HG03095 (cell line): ENCODE data around the gene POLR2J.
A peak's percentile ranks its signal among the peaks of the same experiment; 100 is the strongest.
"Not testable (repeated sequence)": the region's sequence is repeated elsewhere in the genome, so short reads cannot be mapped to it uniquely, and the experiment has no call there.

Experiments used
- ATAC-seq: cut with Tn5 transposase; IDR thresholded peaks from one replicate; pipeline ENCODE4 v1.9.1; 2021; ENCODE audit warnings: moderate library complexity; ENCODE audit not compliant: unreplicated experiment

POLR2J gene

DNA sequence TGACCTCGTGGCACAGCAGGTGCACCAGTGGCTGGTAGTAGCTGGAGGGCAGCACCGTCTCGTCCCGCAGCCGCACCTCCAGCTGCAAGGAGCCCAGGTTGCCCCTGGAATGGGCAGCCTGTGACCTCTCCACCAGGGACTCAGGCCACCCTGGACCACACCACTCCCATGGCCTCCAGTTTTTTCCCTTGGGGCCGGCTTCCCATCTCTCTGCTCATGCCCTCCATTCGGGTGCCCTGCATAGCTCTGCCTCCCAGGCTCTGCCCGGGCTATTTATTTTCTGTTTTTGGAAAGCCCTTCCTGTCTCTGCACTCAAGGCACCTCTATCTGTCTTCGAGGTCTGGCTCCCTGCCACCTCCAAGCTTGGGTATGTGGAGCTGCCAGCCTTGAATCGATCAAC is 18.1 kb upstream of the POLR2J start:
- ATAC-seq: not testable (repeated sequence)

DNA sequence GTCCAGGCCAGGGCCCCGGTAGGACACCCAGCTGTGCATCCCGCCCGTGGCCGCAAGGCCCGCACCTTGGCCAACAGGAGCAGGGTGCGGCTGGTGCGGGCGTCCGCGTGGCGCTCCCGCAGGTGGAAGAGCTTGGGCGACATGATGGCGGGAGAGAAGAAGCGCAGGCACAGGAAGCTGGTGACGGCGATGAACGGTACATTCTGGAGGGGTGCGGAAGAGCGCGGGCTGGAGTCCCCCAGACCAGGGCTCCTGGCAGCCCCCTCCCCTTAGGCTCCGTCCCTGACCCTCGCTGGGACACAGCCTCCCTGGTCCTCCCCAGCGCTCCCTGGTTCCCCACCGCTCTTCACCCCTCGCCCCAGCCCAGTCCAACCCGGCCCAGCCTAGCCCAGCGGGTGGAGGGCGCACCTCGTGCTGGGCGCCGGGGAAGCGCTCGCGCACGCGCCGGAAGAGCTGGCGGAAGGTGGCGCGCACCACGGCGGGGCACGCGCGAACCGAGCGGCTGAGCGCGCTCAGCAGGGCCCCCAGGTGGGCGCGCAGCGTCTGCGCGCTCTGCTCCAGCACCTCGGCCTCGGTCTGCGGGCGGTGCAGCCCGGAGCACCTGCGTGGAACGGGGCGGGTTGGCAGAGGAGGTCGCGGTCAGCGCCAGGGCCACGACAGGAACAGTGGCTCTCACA is 15.9 kb upstream of the POLR2J start:
- peak; percentile 70 for ATAC-seq

DNA sequence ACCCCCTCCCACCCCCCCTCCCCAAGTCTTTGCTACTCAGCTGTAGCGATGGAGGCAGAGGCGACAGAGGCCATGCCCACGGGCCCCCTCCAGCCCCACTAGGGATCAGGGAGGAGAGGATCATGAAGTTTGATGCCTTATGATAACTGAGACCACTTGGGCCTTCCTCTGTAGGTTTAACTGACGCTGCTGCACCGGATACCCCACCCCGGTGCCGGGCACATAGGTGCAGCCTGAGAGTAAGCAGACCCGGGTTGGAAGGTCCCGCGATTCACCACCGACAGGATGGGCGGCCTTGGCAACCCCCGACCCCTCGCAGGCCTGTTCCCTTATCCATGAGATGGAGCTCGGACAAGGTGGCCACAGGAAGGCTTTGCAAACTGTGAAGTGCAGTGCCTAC is 15.3 kb upstream of the POLR2J start:
- peak; percentile 2 for ATAC-seq

- ATAC-seq: peak; percentile 34
Observed at GRCh38 chr7:102493220-102493935, 14.7 kb upstream of the POLR2J start.

DNA sequence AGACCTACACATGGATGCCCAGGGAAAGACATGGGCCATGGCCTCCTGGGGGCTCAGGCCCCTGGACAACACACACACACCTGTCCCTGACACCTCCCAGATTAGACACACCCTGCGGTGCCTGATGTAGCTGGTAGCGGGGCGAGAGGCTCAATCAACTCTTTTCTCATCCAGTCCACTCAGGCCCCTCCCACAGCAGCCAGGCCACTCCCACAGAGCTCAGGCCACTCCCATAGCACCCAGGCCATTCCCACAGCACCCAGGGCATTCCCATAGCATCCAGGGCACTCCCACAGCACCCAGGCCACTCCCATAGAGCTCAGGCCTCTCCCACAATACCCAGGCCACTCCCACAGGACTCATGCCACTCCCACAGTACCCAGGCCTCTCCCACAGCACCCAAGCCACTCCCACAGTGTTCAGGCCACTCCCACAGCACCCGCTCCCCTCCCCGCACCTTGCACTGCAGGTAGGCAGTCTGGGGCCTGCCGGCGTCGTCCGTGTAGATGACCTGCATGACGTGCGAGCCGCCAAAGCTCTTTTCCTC is 11.9 kb upstream of the POLR2J start:
- ATAC-seq: peak; percentile 36

DNA sequence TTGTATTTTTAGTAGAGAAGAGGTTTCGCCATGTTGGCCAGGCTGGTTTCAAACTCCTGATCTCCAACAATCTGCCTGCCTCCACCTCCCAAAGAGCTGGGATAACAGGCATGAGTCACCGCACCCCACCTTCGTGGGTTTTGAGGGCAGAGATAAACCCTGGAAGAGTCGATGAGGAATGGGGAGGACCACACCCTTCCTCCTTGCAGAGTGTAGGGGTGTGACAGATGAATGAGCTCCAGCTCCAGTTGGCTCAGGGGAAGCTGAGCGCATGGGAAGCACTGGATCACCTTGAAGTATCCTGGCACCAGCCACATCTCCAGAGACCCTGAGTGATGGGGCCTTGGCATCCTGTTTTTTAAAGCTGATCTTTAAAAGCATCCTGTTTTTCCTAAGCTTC is 5.6 kb upstream of the POLR2J start:
- not testable (repeated sequence) for ATAC-seq

GRCh38 chr7:102481962-102482361 is 3.2 kb upstream of the POLR2J start:
- ATAC-seq: not testable (repeated sequence)

DNA sequence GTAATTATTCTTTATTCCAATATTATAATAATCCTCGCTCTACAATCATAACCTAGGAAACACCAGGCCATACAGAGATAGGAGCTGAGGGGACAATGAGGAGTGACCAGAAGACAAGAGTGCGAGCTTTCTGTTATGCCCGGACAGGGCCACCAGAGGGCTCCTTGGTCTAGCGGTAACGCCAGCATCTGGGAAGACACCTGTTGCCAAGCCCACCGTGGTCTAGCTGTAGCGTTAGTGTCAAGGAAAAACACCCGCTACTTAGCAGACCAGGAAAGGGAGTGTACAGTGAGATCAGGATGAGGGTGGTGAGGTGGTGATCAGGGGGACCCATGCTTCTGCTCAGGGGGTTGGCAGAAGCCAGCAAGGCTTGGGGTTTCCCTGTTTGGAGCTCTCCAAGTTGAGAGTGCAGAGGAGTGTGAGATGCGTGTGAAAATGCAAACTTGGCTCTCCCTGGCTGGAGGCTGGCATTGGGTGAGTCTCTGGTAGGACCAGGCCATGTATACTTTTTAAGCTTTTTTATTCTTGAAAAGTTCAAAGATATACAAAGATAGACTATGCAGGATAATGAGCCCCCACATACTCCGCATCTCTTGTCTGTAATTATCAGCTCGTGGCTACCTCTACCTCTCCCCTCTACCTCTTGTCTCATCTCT is 1.4 kb upstream of the POLR2J start:
- ATAC-seq: not testable (repeated sequence)

DNA sequence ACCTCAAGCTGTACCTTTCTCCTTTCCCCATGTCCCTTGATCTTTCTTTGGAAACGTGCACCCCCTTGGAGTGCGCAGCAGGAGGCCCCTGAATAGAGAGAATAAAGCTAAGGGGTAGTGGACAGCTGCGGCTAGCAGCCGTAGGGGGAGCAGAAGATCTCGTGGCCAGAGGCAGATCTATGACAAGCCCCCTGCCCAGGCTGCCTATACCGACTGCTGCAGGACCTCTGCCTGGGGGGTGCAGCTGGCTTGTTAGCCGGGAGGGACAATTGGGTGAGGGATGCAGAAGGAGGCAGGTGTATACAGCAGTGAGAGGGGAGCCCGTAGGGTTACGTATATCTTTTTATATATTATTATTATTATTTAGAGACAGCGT is 475 bp upstream of the POLR2J start:
- peak; percentile 28 for ATAC-seq

- ATAC-seq: not testable (repeated sequence)
Observed at GRCh38 chr7:102474736-102475435, 3.8 kb downstream of the POLR2J start.

DNA sequence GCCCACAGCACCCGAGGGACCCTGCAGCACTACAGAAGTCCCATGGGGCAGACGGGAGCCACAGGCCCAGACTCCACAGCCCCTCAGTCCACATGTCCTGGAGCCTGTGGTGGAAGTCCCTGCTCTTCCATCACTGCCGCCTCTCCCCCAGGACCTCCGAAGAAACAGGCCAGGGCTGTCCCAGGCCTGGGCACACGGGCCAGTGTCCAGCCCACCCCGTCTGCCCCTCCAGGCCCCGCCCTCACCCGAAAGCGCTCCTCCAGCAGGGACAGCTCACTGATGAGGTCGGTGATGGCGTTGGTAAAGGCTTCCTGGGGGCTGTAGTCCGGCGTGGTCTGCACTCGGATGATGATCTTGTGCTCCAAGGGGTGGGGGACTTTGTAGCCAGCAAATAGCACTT is 4.6 kb downstream of the POLR2J start:
- ATAC-seq: not testable (repeated sequence)

DNA sequence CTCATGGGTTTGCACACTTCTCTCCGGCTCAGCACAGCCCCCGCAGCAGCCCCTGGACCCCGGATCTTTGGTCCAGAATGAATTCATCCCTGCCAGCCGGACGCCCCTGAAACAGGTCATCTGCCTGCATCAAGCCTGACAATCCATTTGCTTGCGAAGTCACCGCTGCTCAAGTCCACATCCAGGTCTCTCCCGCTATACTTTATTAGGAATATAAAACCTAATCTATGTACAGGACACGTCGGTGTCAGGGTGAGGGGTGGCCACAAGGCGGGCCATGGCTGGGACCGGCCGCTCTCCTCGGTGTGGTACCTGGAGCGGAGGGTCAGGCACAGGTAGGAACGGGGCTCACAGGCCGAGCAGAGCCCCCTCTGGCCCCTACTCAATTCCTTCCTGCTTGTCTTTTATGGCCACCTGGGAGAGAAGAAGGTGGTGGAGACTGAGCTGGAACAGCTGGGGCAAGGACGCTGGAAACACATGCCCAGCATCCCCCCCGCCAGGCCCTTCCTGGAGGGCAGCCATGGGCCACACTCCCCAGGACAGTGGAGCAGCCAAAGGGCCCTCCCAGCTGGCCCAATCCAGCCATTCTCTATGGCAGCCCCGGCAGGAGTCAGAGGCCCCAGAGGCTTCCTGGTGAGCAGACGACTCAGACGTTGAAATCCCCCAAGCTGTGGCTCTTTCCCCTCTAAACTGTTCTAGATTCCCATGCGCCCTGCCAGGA is 5.3 kb downstream of the POLR2J start:
- no peak for ATAC-seq

DNA sequence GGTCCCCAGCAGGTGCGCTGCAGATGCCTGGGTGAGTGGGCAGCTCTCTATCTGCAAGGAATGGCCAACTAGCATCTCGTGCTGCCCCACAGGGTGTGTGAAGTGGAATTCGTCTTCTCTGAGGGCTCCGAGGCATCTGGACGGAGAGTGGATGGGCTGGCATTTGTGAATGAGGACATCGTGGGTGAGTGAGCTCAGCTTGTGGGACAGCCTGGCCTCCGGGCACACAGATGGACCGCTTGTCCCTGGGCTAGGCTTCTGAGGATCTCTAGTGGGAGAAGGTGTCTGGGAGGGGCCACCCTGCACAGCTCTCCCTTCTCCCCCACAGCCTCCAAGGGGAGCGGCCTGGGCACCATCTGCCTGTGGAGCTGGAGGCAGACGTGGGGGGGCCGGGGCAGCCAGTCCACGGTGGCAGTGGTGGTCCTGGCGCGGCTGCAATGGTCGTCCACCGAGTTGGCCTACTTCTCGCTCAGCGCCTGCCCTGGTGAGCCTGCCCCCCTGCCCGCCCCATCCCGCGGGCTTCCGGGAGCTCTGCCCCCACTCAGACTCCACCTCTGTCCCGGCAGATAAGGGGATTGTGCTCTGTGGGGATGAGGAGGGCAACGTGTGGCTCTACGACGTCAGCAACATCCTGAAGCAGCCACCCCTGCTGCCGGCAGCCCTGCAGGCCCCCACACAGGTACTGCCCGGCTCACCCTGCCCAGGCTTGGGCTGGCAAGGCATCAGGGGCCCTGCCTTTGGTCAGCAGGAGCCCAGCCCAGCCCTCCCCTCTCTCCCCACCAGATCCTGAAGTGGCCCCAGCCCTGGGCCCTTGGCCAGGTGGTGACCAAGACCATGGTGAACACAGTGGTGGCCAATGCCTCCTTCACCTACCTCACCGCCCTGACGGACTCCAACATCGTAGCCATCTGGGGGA is 6.3 kb downstream of the POLR2J start:
- no peak for ATAC-seq

- ATAC-seq: no peak
Observed at GRCh38 chr7:102471791-102472125, 7.0 kb downstream of the POLR2J start.

DNA sequence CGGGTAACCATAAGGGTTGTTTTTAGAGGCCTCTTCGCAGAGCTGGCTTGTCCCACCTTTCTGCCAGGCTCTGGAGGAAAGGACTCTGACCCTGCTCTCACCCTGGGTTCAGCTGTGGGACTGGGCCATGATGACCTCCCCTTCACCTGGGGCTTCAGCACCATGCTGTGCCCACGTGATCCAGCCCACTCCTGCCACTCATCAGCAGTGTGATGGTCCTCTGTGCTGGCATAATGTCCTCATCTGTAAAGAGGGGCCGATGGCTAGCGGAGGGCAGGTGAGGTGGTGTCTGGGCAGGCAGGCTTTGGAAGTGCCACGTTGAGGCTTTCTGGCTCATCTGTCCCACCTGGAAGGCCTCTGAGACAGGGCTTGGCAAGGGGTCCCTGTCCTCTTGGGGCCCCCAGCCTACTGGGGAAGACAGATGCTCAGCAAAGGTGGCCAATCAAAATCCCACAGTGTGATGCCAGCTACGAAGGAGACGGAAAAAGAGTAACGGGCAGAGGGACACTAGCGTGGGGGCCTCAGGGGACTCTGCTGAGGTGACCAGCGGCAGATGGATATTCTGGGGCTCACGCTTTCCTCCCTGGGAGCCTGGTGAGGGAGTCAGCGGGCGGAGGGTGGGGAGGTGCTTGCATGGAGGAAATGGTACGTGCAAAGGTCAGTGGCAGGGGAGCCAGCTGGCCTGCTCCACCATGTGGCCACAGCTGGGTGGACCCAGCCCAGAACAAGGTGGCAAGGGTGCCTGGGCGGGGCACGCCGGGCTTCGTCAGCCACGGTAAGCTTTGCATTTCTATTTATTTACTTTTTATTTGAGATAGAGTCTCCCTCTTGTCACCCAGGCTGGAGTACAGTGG is 8.5 kb downstream of the POLR2J start:
- ATAC-seq: no peak

DNA sequence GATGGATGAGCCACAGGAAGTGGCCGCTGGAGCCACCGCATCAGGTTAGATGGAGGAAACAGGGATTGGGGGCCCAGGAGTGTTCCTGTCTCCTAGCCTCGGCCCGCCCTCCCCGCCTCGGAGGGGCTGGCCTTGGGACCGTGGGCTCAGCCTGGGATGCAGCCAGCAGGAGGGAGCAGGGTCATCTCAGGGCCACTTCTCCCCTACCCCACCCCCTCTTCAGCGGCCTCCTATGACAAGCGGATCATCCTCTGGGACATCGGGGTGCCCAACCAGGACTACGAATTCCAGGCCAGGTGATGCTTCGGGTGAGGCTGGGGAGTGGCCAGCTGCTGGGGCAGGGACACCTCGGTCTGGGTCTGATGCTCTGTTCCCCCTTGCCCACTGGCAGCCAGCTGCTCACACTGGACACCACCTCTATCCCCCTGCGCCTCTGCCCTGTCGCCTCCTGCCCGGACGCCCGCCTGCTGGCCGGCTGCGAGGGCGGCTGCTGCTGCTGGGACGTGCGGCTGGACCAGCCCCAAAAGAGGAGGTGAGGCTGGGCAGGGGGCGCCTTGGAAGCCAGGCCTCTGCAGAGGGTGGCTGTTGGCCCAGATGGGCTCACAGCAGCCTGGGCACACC is 9.3 kb downstream of the POLR2J start:
- no peak for ATAC-seq

- ATAC-seq: no peak
Observed at GRCh38 chr7:102468478-102469350, 10.0 kb downstream of the POLR2J start.
